Brain microvascular endothelial cell (primary cell): ENCODE results near the gene SPDEF.

ENCODE experiments used
- DNase-seq: peaks from one replicate; pipeline ENCODE4 v3.0.0-alpha.2; 2020
- H3K27ac ChIP-seq: fragments of 250-450 bp; sonication (Bioruptor Pico); 2 replicates; pipeline ENCODE4 v1.5.1; 2020; ENCODE audit warnings: mild to moderate bottlenecking, moderate library complexity
- H3K27me3 ChIP-seq: fragments of 250-450 bp; sonication (Bioruptor Pico); replicated peaks from 2 replicates; pipeline ENCODE4 v1.5.1; 2020; ENCODE audit warnings: mild to moderate bottlenecking
- H3K36me3 ChIP-seq: fragments of 250-450 bp; sonication (Bioruptor Pico); replicated peaks from 2 replicates; pipeline ENCODE4 v1.5.1; 2020; ENCODE audit warnings: mild to moderate bottlenecking
- H3K4me3 ChIP-seq: 2 replicates; pipeline ENCODE4 v1.5.1; 2011; ENCODE audit warnings: low read depth, mild to moderate bottlenecking, control low read depth, low read length, moderate library complexity
- CTCF ChIP-seq: IDR thresholded peaks from 2 replicates; pipeline ENCODE4 v1.5.1; 2011; ENCODE audit warnings: low read depth, mild to moderate bottlenecking, moderate library complexity, low read length, control low read depth, inconsistent platforms; ENCODE audit errors: missing control alignments
- in situ Hi-C: cut with HindIII; loops from 2 replicates; pipeline ENCODE4 v1.10.0; 2017; ENCODE audit warnings: low sequenced_read_pairs, low pct_ligation_motif_present

Gene SPDEF

GRCh38 chr6:34600101-34600500, 44.0 kb upstream of the SPDEF start:
- no peak overlapping the region for H3K4me3 ChIP-seq
- no peaks in the 10 kb centered on the region for H3K36me3 ChIP-seq
- no peaks in the 10 kb centered on the region for H3K27me3 ChIP-seq
- no peak for TF ChIP-seq CTCF
- no peak for DNase-seq
- in situ Hi-C loops, result no loop called here
- no peak overlapping the region for H3K27ac ChIP-seq

GRCh38 chr6:34598712-34599111, 42.6 kb upstream of the SPDEF start:
- in situ Hi-C loops, result no loop called here

GRCh38 chr6:34597605-34598353, 41.6 kb upstream of the SPDEF start:
- no peaks in the 10 kb centered on the region for H3K36me3 ChIP-seq
- no peak for DNase-seq
- no peak overlapping the region for H3K27ac ChIP-seq
- H3K27me3 ChIP-seq, result no peaks in the 10 kb centered on the region
- H3K4me3 ChIP-seq, result no peak overlapping the region
- in situ Hi-C loops, result no loop called here
- TF ChIP-seq CTCF, result no peak

More at GRCh38 chr6:34598712-34599111, 42.6 kb upstream of the SPDEF start:
- no peaks in the 10 kb centered on the region for H3K27me3 ChIP-seq
- DNase-seq, result no peak
- no peaks in the 10 kb centered on the region for H3K36me3 ChIP-seq
- no peak overlapping the region for H3K4me3 ChIP-seq
- no peak overlapping the region for H3K27ac ChIP-seq
- no peak for TF ChIP-seq CTCF

- H3K27ac ChIP-seq, result no peak overlapping the region
- DNase-seq, result no peak
- no peaks in the 10 kb centered on the region for H3K36me3 ChIP-seq
- no peaks in the 10 kb centered on the region for H3K27me3 ChIP-seq
- in situ Hi-C loops, result no loop called here
- no peak overlapping the region for H3K4me3 ChIP-seq
- no peak for TF ChIP-seq CTCF
Observed at GRCh38 chr6:34596798-34597197, 40.7 kb upstream of the SPDEF start.

- TF ChIP-seq CTCF, result no peak
- Histone ChIP-seq H3K36me3 (no peaks in the 10 kb centered on the region), H3K27me3 (no peaks in the 10 kb centered on the region), H3K27ac (no peak overlapping the region), H3K4me3 (no peak overlapping the region)
- in situ Hi-C loops, result no loop called here
- DNase-seq, result no peak
Observed at GRCh38 chr6:34595332-34596184, 39.4 kb upstream of the SPDEF start.
